NCI-H2227 (cell line): ENCODE measurements around the gene ANXA11.
"Not testable (repeated sequence)": the region's sequence is repeated elsewhere in the genome, so short reads cannot be mapped to it uniquely, and the experiment has no call there.

Experiments
- DNase-seq: peaks from one replicate; lab custom pipeline; 2025; ENCODE audit not compliant: unreplicated experiment; lab: John Stamatoyannopoulos, UW

The ANXA11 gene

GRCh38 chr10:80210259-80210658 is 4.9 kb upstream of the ANXA11 start:
- DNase-seq: no peak

GRCh38 chr10:80207768-80208370 is 2.5 kb upstream of the ANXA11 start:
- no peak for DNase-seq

GRCh38 chr10:80206277-80206655 is 929 bp upstream of the ANXA11 start:
- no peak for DNase-seq

GRCh38 chr10:80204677-80205476 is 460 bp downstream of the ANXA11 start:
- peak; percentile 24 for DNase-seq

GRCh38 chr10:80203835-80204676 is 1.3 kb downstream of the ANXA11 start:
- no peak for DNase-seq

GRCh38 chr10:80202934-80203834 is 2.2 kb downstream of the ANXA11 start:
- no peak for DNase-seq

- not testable (repeated sequence) for DNase-seq
Observed at GRCh38 chr10:80202530-80202929, 2.8 kb downstream of the ANXA11 start.

- DNase-seq: no peak
Observed at GRCh38 chr10:80201608-80202141, 3.7 kb downstream of the ANXA11 start.

GRCh38 chr10:80200687-80201086 is 4.7 kb downstream of the ANXA11 start:
- DNase-seq: no peak

GRCh38 chr10:80200259-80200658 is 5.1 kb downstream of the ANXA11 start:
- DNase-seq: no peak

- no peak for DNase-seq
Observed at GRCh38 chr10:80199828-80200227, 5.5 kb downstream of the ANXA11 start.

- DNase-seq: no peak
Observed at GRCh38 chr10:80197972-80198916, 7.1 kb downstream of the ANXA11 start.

GRCh38 chr10:80196950-80197315 is 8.4 kb downstream of the ANXA11 start:
- no peak for DNase-seq

- DNase-seq: no peak
Observed at GRCh38 chr10:80196270-80196949, 8.9 kb downstream of the ANXA11 start.

- DNase-seq: no peak
Observed at GRCh38 chr10:80195046-80195574, 10.2 kb downstream of the ANXA11 start.

- no peak for DNase-seq
Observed at GRCh38 chr10:80194373-80195045, 10.8 kb downstream of the ANXA11 start.

GRCh38 chr10:80192553-80192952 is 12.8 kb downstream of the ANXA11 start:
- no peak for DNase-seq
